GM12878 (cell line): ENCODE results near the gene ITGA6. TPM values are rescaled to one million over a fixed set of nuclear protein-coding genes. Genes with fewer than 3 reads are reported as not detected.

Experiments used
- ATAC-seq: fragments of 200-7000 bp; cut with Tn5 transposase; 3 replicates; pipeline ENCODE4 v1.9.1; 2020; ENCODE audit warnings: mild to moderate bottlenecking, moderate library complexity
- BruUV-seq: library from RNA; stranded (reverse); fragments of 400-500 nt; replicated peaks from 2 replicates; lab custom pipeline; 2021; lab: Mats Ljungman, UMichigan
- CTCF ChIA-PET: fragments of 300-600 bp; sonication (Branson Sonifier 250); formaldehyde crosslinking; extraction: SDS; loops from one replicate; lab custom pipeline; 2021; ENCODE audit warnings: inconsistent platforms; lab: Yijun Ruan, JAX
- POLR2A ChIA-PET: fragments of 350-600 bp; formaldehyde crosslinking; extraction: SDS; loops from one replicate; lab custom pipeline; 2021; ENCODE audit warnings: inconsistent platforms; lab: Charles Lee
- RAD21 ChIA-PET: fragments of 300-600 bp; sonication (Branson Sonifier 250); formaldehyde crosslinking; loops from one replicate; lab custom pipeline; 2023; ENCODE audit warnings: antibody characterized with exemption; ENCODE audit not compliant: unreplicated experiment; lab: Charles Lee
- SMC1A ChIA-PET: fragments of 300-600 bp; sonication (Branson Sonifier 250); formaldehyde crosslinking; loops from one replicate; lab custom pipeline; 2023; ENCODE audit not compliant: unreplicated experiment, uncharacterized antibody; lab: Charles Lee
- DNase-seq: peaks from one replicate; pipeline ENCODE4 v3.0.0-alpha.2; 2011; ENCODE audit warnings: low read depth, low spot score
- FAIRE-seq: peaks from 3 replicates; lab custom pipeline; 2011; peaks lifted over from hg19 to GRCh38; lab: Jason Lieb, UNC
- H2AFZ ChIP-seq: 2 replicates; pipeline ENCODE4 v1.6.0; 2011; ENCODE audit warnings: low read depth, low read length, control low read depth; ENCODE audit not compliant: control insufficient read depth
- H3K27ac ChIP-seq: 2 replicates; pipeline ENCODE4 v1.5.1; 2011; ENCODE audit warnings: control low read depth; ENCODE audit not compliant: control insufficient read depth, insufficient read depth
- H3K27me3 ChIP-seq, 2 experiments: replicated peaks in 1 of 2; 2 replicates each; pipeline versions ENCODE4 v1.6.0 to v1.6.1; 2011; ENCODE audit warnings: low read length in 1 of 2; ENCODE audit not compliant: control insufficient read depth in 2 of 2, insufficient read depth in 2 of 2
- H3K36me3 ChIP-seq, 2 experiments: 2 replicates each; pipeline ENCODE4 v1.5.1; 2011; ENCODE audit warnings: low read length in 1 of 2; ENCODE audit not compliant: control insufficient read depth in 2 of 2, insufficient read depth in 2 of 2
- H3K4me1 ChIP-seq: 2 replicates; pipeline ENCODE4 v1.6.1; 2011; ENCODE audit warnings: mild to moderate bottlenecking, low read length, moderate library complexity, mixed read lengths; ENCODE audit not compliant: control insufficient read depth, insufficient read depth
- H3K4me2 ChIP-seq: 2 replicates; pipeline ENCODE4 v1.6.0; 2011; ENCODE audit warnings: control low read depth; ENCODE audit not compliant: control insufficient read depth, insufficient read depth
- H3K4me3 ChIP-seq: fragments of 200-600 bp; sonication (generic); 2 replicates; pipeline ENCODE4 v1.5.1; 2016
- H3K79me2 ChIP-seq: 2 replicates; pipeline ENCODE4 v1.6.0; 2011; ENCODE audit warnings: low read length; ENCODE audit not compliant: control insufficient read depth, insufficient read depth
- H3K9ac ChIP-seq: 2 replicates; pipeline ENCODE4 v1.8.0; 2011; ENCODE audit warnings: low read length, control low read depth, mixed read lengths; ENCODE audit not compliant: control insufficient read depth, insufficient read depth
- H3K9me3 ChIP-seq: replicated peaks from 3 replicates; pipeline ENCODE4 v1.5.1; 2011; ENCODE audit warnings: mild to moderate bottlenecking, low read length; ENCODE audit not compliant: control insufficient read depth, insufficient read depth
- H4K20me1 ChIP-seq: 2 replicates; pipeline ENCODE4 v1.6.0; 2011; ENCODE audit not compliant: control insufficient read depth, insufficient read depth
- BMI1 ChIP-seq: fragments of 450-650 bp; IDR thresholded peaks from 2 replicates; pipeline ENCODE4 v1.6.1; 2016; ENCODE audit warnings: mild to moderate bottlenecking, moderate library complexity, borderline replicate concordance
- ESRRA ChIP-seq: IDR thresholded peaks from 2 replicates; pipeline ENCODE4 v1.6.1; 2012; ENCODE audit warnings: mild to moderate bottlenecking, low read length, improper control_type of control experiment
- FOXM1 ChIP-seq: IDR thresholded peaks from 2 replicates; pipeline ENCODE4 v1.6.1; 2012; ENCODE audit warnings: low read depth, mild to moderate bottlenecking, inconsistent platforms, low read length, moderate library complexity
- KAT2A ChIP-seq: conservative IDR thresholded peaks from 2 replicates; pipeline ENCODE4 v1.6.1; 2011; ENCODE audit warnings: low read depth, low read length; ENCODE audit not compliant: control insufficient read depth
- YBX1 ChIP-seq: fragments of 450-650 bp; IDR thresholded peaks from 2 replicates; pipeline ENCODE4 v1.6.1; 2016; ENCODE audit warnings: antibody characterized with exemption
- WGBS: methylation state at CpG from one replicate; pipeline ENCODE4 v1.1.6; 2016; ENCODE audit warnings: low lambda C conversion rate; ENCODE audit not compliant: insufficient replicate concordance, insufficient coverage; ENCODE audit errors: missing lambda C conversion rate; 5-methylcytosine and 5-hydroxymethylcytosine counted together
- in situ Hi-C: fragments of 300-500 bp; cut with MboI; formaldehyde crosslinking; loops from 9 replicates; pipeline ENCODE4 v1.14.3; 2018; ENCODE audit warnings: mixed read lengths
- intact Hi-C: fragments of 100-400 bp; cut with micrococcal nuclease; formaldehyde crosslinking; loops from one replicate; pipeline ENCODE4 v1.14.2; 2022; ENCODE audit not compliant: unreplicated experiment
- polyA plus RNA-seq, 11 experiments: library from polyadenylated mRNA; depleted of rRNA in 4 of 11; unstranded in 6 of 11; stranded (reverse) in 5 of 11; fragments of >200 nt; fragmentation: Nextera tagmentation in 4 of 11; fragmentation: Illumina TruSeq in 1 of 11; extraction: Ambion mirVana in 4 of 11; extraction: Trizol in 1 of 11; gene quantifications; 1 replicate in 1 of 11; 2 replicates in 10 of 11; pipeline versions ENCODE4 v1.2.1 to v1.2.3, GENCODE V29; 2011 to 2016; ENCODE audit warnings: inconsistent platforms in 2 of 11, missing spikeins in 2 of 11, low read depth in 1 of 11
- total RNA-seq, 4 experiments: library from RNA; depleted of rRNA in 3 of 4; stranded (reverse); fragments of >200 nt in 3 of 4; fragmentation: Illumina TruSeq in 1 of 4; extraction: Trizol in 1 of 4; gene quantifications; 2 replicates each; pipeline versions ENCODE4 v1.2.1 to v1.2.3, GENCODE V29; 2013 to 2021

Gene ITGA6
- total and polyA plus RNA-seq, 10 of the 15 experiments (the other 5 are each of a cell fraction or from before 2014, with no cell fraction given): 0.01 to 0.36 (median 0.14) TPM; not detected in 2

DNA sequence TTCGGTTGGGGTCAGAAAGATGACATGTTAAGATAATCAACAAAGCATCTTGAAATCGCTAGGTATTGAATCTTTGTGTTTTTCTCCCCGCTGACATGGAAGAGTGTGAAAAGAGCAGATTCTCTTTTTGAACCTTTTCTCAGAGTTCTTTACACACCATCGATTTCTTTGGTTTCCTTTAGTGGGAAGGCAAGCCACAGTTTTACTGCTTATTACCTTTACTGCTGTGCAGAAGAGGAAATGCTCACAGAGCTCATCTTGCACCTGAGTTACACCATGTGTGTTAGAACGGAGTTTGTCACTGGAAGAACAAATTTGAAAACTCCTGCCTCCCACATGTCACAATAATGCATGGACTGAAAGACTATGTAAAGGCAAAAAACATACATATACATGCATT is 83.2 kb downstream of the ITGA6 start:
- in situ Hi-C loops (no loop called here), intact Hi-C loops (no loop called here)
- Histone ChIP-seq H4K20me1 (no peaks in the 10 kb centered on the region), H3K4me2 (no peak overlapping the region), H3K27ac (no peak overlapping the region), H3K4me3 (no peak overlapping the region), H3K9ac (no peak overlapping the region), H3K4me1 (no peaks in the 10 kb centered on the region), H3K79me2 (no peaks in the 10 kb centered on the region), H3K9me3 (peaks cover 20% of the 10 kb centered on the region), H3K27me3 (no peaks in the 10 kb centered on the region), H2AFZ (no peak overlapping the region), H3K36me3 (no peaks in the 10 kb centered on the region)
- DNase-seq (no peak), FAIRE-seq (no peak), ATAC-seq (no peak)
- ChIA-PET SMC1A (no interaction called here), CTCF (no interaction called here), POLR2A (no interaction called here), RAD21 (no interaction called here)
- 19% methylated on average over 5 of the region's 5 CpGs for WGBS
- TF ChIP-seq YBX1 (no peak), KAT2A (no peak), ESRRA (no peak), FOXM1 (no peak)
- no TSS peak for BruUV-seq

GRCh38 chr2:172512810-172513523 is 85.6 kb downstream of the ITGA6 start:
- CTCF ChIA-PET: no interaction called here
- Histone ChIP-seq H2AFZ (no peak overlapping the region), H3K9me3 (peaks cover 20% of the 10 kb centered on the region), H3K4me1 (no peaks in the 10 kb centered on the region), H3K27me3 (no peaks in the 10 kb centered on the region), H3K4me2 (no peak overlapping the region), H3K36me3 (no peaks in the 10 kb centered on the region), H4K20me1 (no peaks in the 10 kb centered on the region), H3K79me2 (no peaks in the 10 kb centered on the region), H3K9ac (no peak overlapping the region), H3K27ac (no peak overlapping the region), H3K4me3 (no peak overlapping the region)
- no peak for TF ChIP-seq BMI1
- ATAC-seq: no peak
- intact Hi-C loops: no loop called here
- SMC1A ChIA-PET: no interaction called here
- in situ Hi-C loops: no loop called here
- RAD21 ChIA-PET: no interaction called here
- no TSS peak for BruUV-seq
- no peak for FAIRE-seq
- no peak for DNase-seq
- 60% methylated on average over 5 of the region's 5 CpGs for WGBS
- POLR2A ChIA-PET: no interaction called here
